Astrocyte (in vitro differentiated cells and primary cell): ENCODE measurements around the gene MX2. TPM values are rescaled to one million over a fixed set of nuclear protein-coding genes. Genes with fewer than 3 reads are reported as not detected.

Source experiments
- DNase-seq: peaks from one replicate; pipeline ENCODE4 v3.0.0-alpha.2; 2010; ENCODE audit warnings: low read depth
- FAIRE-seq: peaks from 2 replicates; lab custom pipeline; 2011; peaks lifted over from hg19 to GRCh38; lab: Jason Lieb, UNC
- H2AFZ ChIP-seq: 2 replicates; pipeline ENCODE4 v1.6.0; 2012; ENCODE audit warnings: low read depth, low read length, inconsistent platforms
- H3K27ac ChIP-seq: 2 replicates; pipeline ENCODE4 v1.5.1; 2011; ENCODE audit warnings: low read depth, low read length, inconsistent platforms
- H3K27me3 ChIP-seq: 2 replicates; pipeline ENCODE4 v1.6.0; 2011; ENCODE audit warnings: low read length, inconsistent platforms; ENCODE audit not compliant: insufficient read depth
- H3K36me3 ChIP-seq: 2 replicates; pipeline ENCODE4 v1.5.1; 2011; ENCODE audit warnings: low read length, inconsistent platforms; ENCODE audit not compliant: insufficient read depth
- H3K4me1 ChIP-seq: 2 replicates; pipeline ENCODE4 v1.5.1; 2011; ENCODE audit warnings: low read length, inconsistent platforms; ENCODE audit not compliant: insufficient read depth
- H3K4me2 ChIP-seq: 2 replicates; pipeline ENCODE4 v1.6.0; 2012; ENCODE audit warnings: low read length, inconsistent platforms
- H3K4me3 ChIP-seq: 2 replicates; pipeline ENCODE4 v1.5.1; 2011; ENCODE audit warnings: low read depth, mild to moderate bottlenecking, low read length, inconsistent platforms; ENCODE audit not compliant: insufficient read depth
- H3K79me2 ChIP-seq: 2 replicates; pipeline ENCODE4 v1.6.0; 2012; ENCODE audit warnings: mild to moderate bottlenecking, low read length, inconsistent platforms; ENCODE audit not compliant: insufficient read depth
- H3K9ac ChIP-seq: 2 replicates; pipeline ENCODE4 v1.6.0; 2012; ENCODE audit warnings: mild to moderate bottlenecking, low read length, inconsistent platforms
- H3K9me3 ChIP-seq: 2 replicates; pipeline ENCODE4 v1.5.1; 2012; ENCODE audit warnings: low read depth, mild to moderate bottlenecking, low read length, inconsistent platforms; ENCODE audit not compliant: insufficient read depth
- H4K20me1 ChIP-seq: 2 replicates; pipeline ENCODE4 v1.6.0; 2012; ENCODE audit warnings: low read length, inconsistent platforms; ENCODE audit not compliant: insufficient read depth
- H3K27ac Mint-ChIP-seq: one replicate; pipeline ENCODE4 v1.8.0; 2021; ENCODE audit warnings: mild to moderate bottlenecking, mixed read lengths; ENCODE audit not compliant: unreplicated experiment
- H3K27me3 Mint-ChIP-seq: one replicate; pipeline ENCODE4 v1.8.0; 2021; ENCODE audit warnings: low read depth, mixed read lengths; ENCODE audit not compliant: unreplicated experiment
- H3K36me3 Mint-ChIP-seq: one replicate; pipeline ENCODE4 v1.8.0; 2021; ENCODE audit warnings: low read depth, mixed read lengths; ENCODE audit not compliant: unreplicated experiment
- H3K4me1 Mint-ChIP-seq: one replicate; pipeline ENCODE4 v1.8.0; 2021; ENCODE audit warnings: low read depth, mixed read lengths; ENCODE audit not compliant: unreplicated experiment
- H3K4me3 Mint-ChIP-seq: one replicate; pipeline ENCODE4 v1.8.0; 2021; ENCODE audit warnings: mild to moderate bottlenecking, moderate library complexity, mixed read lengths; ENCODE audit not compliant: unreplicated experiment
- H3K9me3 Mint-ChIP-seq: one replicate; pipeline ENCODE4 v1.8.0; 2021; ENCODE audit warnings: mild to moderate bottlenecking, mixed read lengths; ENCODE audit not compliant: unreplicated experiment
- CTCF ChIP-seq: IDR thresholded peaks from 2 replicates; pipeline ENCODE4 v1.5.1; 2011; ENCODE audit warnings: low read depth, mild to moderate bottlenecking, inconsistent platforms, low read length, moderate library complexity; ENCODE audit not compliant: insufficient read depth
- EZH2 ChIP-seq: IDR thresholded peaks from 2 replicates; pipeline ENCODE4 v1.6.1; 2012; ENCODE audit warnings: mild to moderate bottlenecking, low read length, inconsistent platforms; ENCODE audit not compliant: insufficient read depth
- total RNA-seq: library from RNA; stranded (reverse); gene quantifications from 2 replicates; pipeline ENCODE4 v1.2.1, GENCODE V29; 2021

The MX2 gene
- total RNA-seq, 1 donor from 2014 or later: 8.6 TPM

DNA sequence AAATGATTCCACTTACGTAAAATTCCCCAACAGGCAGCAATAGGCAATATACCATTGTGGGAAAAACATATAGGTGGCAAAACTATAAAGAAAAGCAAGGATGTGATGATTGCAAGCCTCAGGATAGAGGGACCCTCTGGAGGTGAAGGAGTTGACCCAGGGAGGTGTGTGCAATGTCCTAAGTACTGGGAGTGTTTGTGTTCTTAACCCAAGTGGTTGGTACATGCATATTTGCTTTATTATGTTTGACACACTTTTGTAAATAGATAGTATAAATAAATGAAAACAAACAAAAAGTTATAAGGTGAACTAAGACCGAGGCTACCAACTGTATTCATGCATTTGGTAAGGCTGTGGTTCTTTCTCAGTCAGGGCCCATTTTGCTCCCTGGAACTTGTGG, 71.7 kb downstream of the MX2 start:
- Mint-ChIP-seq H3K27me3 (no peaks in the 10 kb centered on the region), H3K4me3 (no peak overlapping the region), H3K36me3 (peaks cover 37% of the 10 kb centered on the region), H3K27ac (no peak overlapping the region), H3K9me3 (peaks cover 8% of the 10 kb centered on the region), H3K4me1 (peaks cover 25% of the 10 kb centered on the region)
- Histone ChIP-seq H3K79me2 (no peaks in the 10 kb centered on the region), H2AFZ (no peak overlapping the region), H3K9me3 (no peaks in the 10 kb centered on the region), H3K4me1 (no peaks in the 10 kb centered on the region), H3K4me2 (no peak overlapping the region), H3K27me3 (peaks cover 2% of the 10 kb centered on the region), H3K27ac (no peak overlapping the region), H3K9ac (no peak overlapping the region), H3K4me3 (no peak overlapping the region), H4K20me1 (no peaks in the 10 kb centered on the region), H3K36me3 (no peaks in the 10 kb centered on the region)
- TF ChIP-seq CTCF (no peak), EZH2 (no peak)
- FAIRE-seq (no peak), DNase-seq (no peak)

- H3K27ac ChIP-seq: no peak overlapping the region
- no peaks in the 10 kb centered on the region for H3K27me3 Mint-ChIP-seq
- H3K27ac Mint-ChIP-seq: no peak overlapping the region
- H3K27me3 ChIP-seq: no peaks in the 10 kb centered on the region
- no peak overlapping the region for H3K9ac ChIP-seq
- no peak overlapping the region for H3K4me3 Mint-ChIP-seq
- no peak overlapping the region for H3K4me2 ChIP-seq
- TF ChIP-seq CTCF: no peak
- no peak for TF ChIP-seq EZH2
- H3K4me3 ChIP-seq: no peak overlapping the region
- no peaks in the 10 kb centered on the region for H3K9me3 ChIP-seq
- H3K4me1 ChIP-seq: no peaks in the 10 kb centered on the region
- H3K36me3 ChIP-seq: no peaks in the 10 kb centered on the region
- no peak overlapping the region for H2AFZ ChIP-seq
- peaks cover 45% of the 10 kb centered on the region for H3K36me3 Mint-ChIP-seq
- DNase-seq: no peak
- H3K9me3 Mint-ChIP-seq: peaks cover 8% of the 10 kb centered on the region
- peaks cover 16% of the 10 kb centered on the region for H3K4me1 Mint-ChIP-seq
- no peaks in the 10 kb centered on the region for H3K79me2 ChIP-seq
- FAIRE-seq: no peak
- no peaks in the 10 kb centered on the region for H4K20me1 ChIP-seq
Measured at GRCh38 chr21:41435706-41436105, 73.9 kb downstream of the MX2 start.

GRCh38 chr21:41437729-41438128, 75.9 kb downstream of the MX2 start:
- TF ChIP-seq CTCF (no peak), EZH2 (no peak)
- Histone ChIP-seq H3K4me2 (no peak overlapping the region), H3K9ac (no peak overlapping the region), H3K27me3 (no peaks in the 10 kb centered on the region), H3K4me3 (no peak overlapping the region), H3K79me2 (no peaks in the 10 kb centered on the region), H3K4me1 (no peaks in the 10 kb centered on the region), H4K20me1 (no peaks in the 10 kb centered on the region), H2AFZ (no peak overlapping the region), H3K27ac (no peak overlapping the region), H3K9me3 (no peaks in the 10 kb centered on the region), H3K36me3 (no peaks in the 10 kb centered on the region)
- Mint-ChIP-seq H3K4me3 (no peak overlapping the region), H3K27me3 (no peaks in the 10 kb centered on the region), H3K9me3 (peaks cover 8% of the 10 kb centered on the region), H3K27ac (no peak overlapping the region), H3K36me3 (peaks cover 44% of the 10 kb centered on the region), H3K4me1 (peaks cover 16% of the 10 kb centered on the region)
- no peak for FAIRE-seq
- no peak for DNase-seq
